SK-N-SH (cell line): ENCODE measurements around the gene TTC39A. TPM values are rescaled to one million over a fixed set of nuclear protein-coding genes. Genes with fewer than 3 reads are reported as not detected.

ENCODE experiments used
- CTCF ChIA-PET: fragments of 300-600, 350-600 bp; formaldehyde crosslinking; extraction: SDS; loops from one replicate; lab custom pipeline; 2021; lab: Yijun Ruan, JAX
- POLR2A ChIA-PET: fragments of 350-600 bp; sonication (Branson Sonifier 250); formaldehyde crosslinking; extraction: SDS; loops from one replicate; lab custom pipeline; 2020; ENCODE audit warnings: antibody characterized with exemption, inconsistent platforms; lab: Yijun Ruan, JAX
- DNase-seq: peaks from one replicate; pipeline ENCODE4 v3.0.0; 2012
- H2AFZ ChIP-seq: fragments of 200-600 bp; sonication (generic); 2 replicates; pipeline ENCODE4 v1.8.1; 2016; ENCODE audit warnings: antibody characterized with exemption, mild to moderate bottlenecking, low read depth
- H3F3A ChIP-seq: fragments of 200-600 bp; sonication (generic); replicated peaks from 2 replicates; pipeline ENCODE3; 2016; ENCODE audit warnings: antibody characterized with exemption, mild to moderate bottlenecking; ENCODE audit not compliant: insufficient read depth
- H3K27ac ChIP-seq, 2 experiments: fragments of 200-500 bp in 1 of 2; fragments of 200-600 bp in 1 of 2; sonication (Bioruptor generic) in 1 of 2; sonication (generic), shearing (Covaris generic) in 1 of 2; 2 replicates each; pipeline versions ENCODE4 v1.5.1 to v1.6.1; 2014 to 2016; ENCODE audit warnings: low read depth in 2 of 2, inconsistent platforms in 1 of 2, low read length in 1 of 2, mild to moderate bottlenecking in 1 of 2, mixed read lengths in 1 of 2
- H3K27me3 ChIP-seq: fragments of 200-600 bp; sonication (generic), shearing (Covaris generic); 2 replicates; pipeline ENCODE4 v1.6.1; 2016; ENCODE audit warnings: mixed run types; ENCODE audit not compliant: insufficient read depth
- H3K36me3 ChIP-seq, 2 experiments: fragments of 200-500 bp in 1 of 2; fragments of 200-600 bp in 1 of 2; sonication (Bioruptor generic) in 1 of 2; sonication (generic) in 1 of 2; replicated peaks in 1 of 2; 2 replicates each; pipeline versions ENCODE3 to v1.5.1; 2014 to 2016; ENCODE audit warnings: low read length in 1 of 2, mild to moderate bottlenecking in 1 of 2; ENCODE audit not compliant: insufficient read depth in 2 of 2, control insufficient read depth in 1 of 2
- H3K4me1 ChIP-seq, 2 experiments: fragments of 200-500 bp in 1 of 2; fragments of 200-600 bp in 1 of 2; sonication (Bioruptor generic) in 1 of 2; sonication (generic), shearing (Covaris generic) in 1 of 2; 2 replicates each; pipeline versions ENCODE4 v1.5.1 to v1.6.1; 2014 to 2016; ENCODE audit warnings: low read depth in 1 of 2, low read length in 1 of 2, mixed run types in 1 of 2; ENCODE audit not compliant: insufficient read depth in 2 of 2, control insufficient read depth in 1 of 2
- H3K4me2 ChIP-seq: fragments of 200-600 bp; sonication (generic), shearing (Covaris generic); 2 replicates; pipeline ENCODE4 v1.6.1; 2017; ENCODE audit warnings: mixed run types
- H3K4me3 ChIP-seq, 2 experiments: fragments of 200-500 bp in 1 of 2; fragments of 200-600 bp in 1 of 2; sonication (Bioruptor generic) in 1 of 2; sonication (generic), shearing (Covaris generic) in 1 of 2; 2 replicates each; pipeline versions ENCODE4 v1.5.1 to v1.8.1; 2014 to 2016; ENCODE audit warnings: low read depth in 2 of 2, inconsistent platforms in 1 of 2, low read length in 1 of 2, mild to moderate bottlenecking in 1 of 2, mixed read lengths in 1 of 2, moderate library complexity in 1 of 2
- H3K79me2 ChIP-seq: fragments of 200-600 bp; sonication (generic); 2 replicates; pipeline ENCODE4 v1.8.1; 2017; ENCODE audit warnings: mild to moderate bottlenecking; ENCODE audit not compliant: insufficient read depth
- H3K9ac ChIP-seq: fragments of 200-600 bp; sonication (generic); 2 replicates; pipeline ENCODE4 v1.6.1; 2017; ENCODE audit warnings: mixed run types
- H3K9me2 ChIP-seq: fragments of 200-600 bp; sonication (generic); 2 replicates; pipeline ENCODE4 v1.6.1; 2017; ENCODE audit warnings: mixed run types
- H3K9me3 ChIP-seq: fragments of 200-600 bp; sonication (generic); 2 replicates; pipeline ENCODE4 v1.6.1; 2017; ENCODE audit warnings: mixed run types, mild to moderate bottlenecking, moderate library complexity
- H4K20me1 ChIP-seq: fragments of 200-600 bp; sonication (generic); 2 replicates; pipeline ENCODE4 v1.6.1; 2017; ENCODE audit warnings: mild to moderate bottlenecking, mixed run types; ENCODE audit not compliant: insufficient read depth
- CHD2 ChIP-seq: fragments of 150-350 bp; IDR thresholded peaks from 2 replicates; pipeline ENCODE4 v1.6.1; 2018; ENCODE audit warnings: low read length; ENCODE audit not compliant: partially characterized antibody
- CTCF ChIP-seq: fragments of 200-600 bp; sonication (generic); IDR thresholded peaks from 2 replicates; pipeline ENCODE4 v1.6.1; 2017; ENCODE audit warnings: antibody characterized with exemption, mild to moderate bottlenecking, moderate library complexity
- FOSL2 ChIP-seq: IDR thresholded peaks from 2 replicates; pipeline ENCODE4 v1.4.0; 2012; ENCODE audit warnings: low read depth, mild to moderate bottlenecking, moderate library complexity, borderline replicate concordance
- GABPA ChIP-seq: IDR thresholded peaks from 2 replicates; pipeline ENCODE4 v1.4.0; 2012; ENCODE audit warnings: low read depth, mild to moderate bottlenecking
- GATA2 ChIP-seq: sonication (generic); formaldehyde crosslinking; IDR thresholded peaks from 2 replicates; pipeline ENCODE4 v1.5.0; 2020; ENCODE audit warnings: mild to moderate bottlenecking, missing genetic modification reagents
- MAX ChIP-seq: IDR thresholded peaks from 2 replicates; pipeline ENCODE4 v1.4.0; 2012; ENCODE audit warnings: low read depth
- NFIC ChIP-seq: IDR thresholded peaks from 2 replicates; pipeline ENCODE4 v1.4.0; 2012; ENCODE audit warnings: borderline replicate concordance
- RXRA ChIP-seq: IDR thresholded peaks from 2 replicates; pipeline ENCODE4 v1.4.0; 2012; ENCODE audit warnings: low read depth, mild to moderate bottlenecking, borderline replicate concordance
- USF1 ChIP-seq: IDR thresholded peaks from 2 replicates; pipeline ENCODE4 v1.4.0; 2012; ENCODE audit warnings: low read depth, borderline replicate concordance
- USF2 ChIP-seq: fragments of 150-350 bp; IDR thresholded peaks from 2 replicates; pipeline ENCODE4 v1.6.1; 2017; ENCODE audit warnings: antibody characterized with exemption, low read length, low read depth, borderline replicate concordance
- ZBTB33 ChIP-seq: IDR thresholded peaks from 2 replicates; pipeline ENCODE4 v1.4.0; 2012; ENCODE audit warnings: low read depth, borderline replicate concordance
- WGBS: methylation state at CpG from one replicate; pipeline ENCODE4 v1.1.6; 2017; ENCODE audit warnings: low lambda C conversion rate; 5-methylcytosine and 5-hydroxymethylcytosine counted together
- polyA plus RNA-seq, 3 experiments: library from polyadenylated mRNA; depleted of rRNA; stranded (reverse); fragments of >200 nt; gene quantifications; 2 replicates each; pipeline ENCODE4 v1.2.3, GENCODE V29; 2012

TTC39A gene
- polyA plus RNA-seq, 1 of the 3 experiments (the other 2 are of a cell fraction) = 0.97 TPM

- ChIA-PET CTCF (no interaction called here), POLR2A (no interaction called here)
- Histone ChIP-seq H2AFZ (no peak overlapping the region), H3K27me3 (no peaks in the 10 kb centered on the region), H3K36me3 (no peaks in the 10 kb centered on the region), H3K79me2 (no peaks in the 10 kb centered on the region), H3K27ac (no peak overlapping the region), H3K4me1 (peaks cover 0 to 12% of the 10 kb centered on the region in 2 experiments; a peak in 1 of 4 replicates), H3K9ac (no peak overlapping the region), H3K9me2 (no peaks in the 10 kb centered on the region), H3F3A (peaks cover 6% of the 10 kb centered on the region), H3K4me3 (no peak overlapping the region), H3K9me3 (no peaks in the 10 kb centered on the region), H3K4me2 (no peak overlapping the region), H4K20me1 (no peaks in the 10 kb centered on the region)
- no peak for DNase-seq
- no peak for TF ChIP-seq GABPA
- TF ChIP-seq MAX = no peak
- TF ChIP-seq CTCF = no peak
- TF ChIP-seq FOSL2 = no peak
- no peak for TF ChIP-seq CHD2
- TF ChIP-seq USF1 = no peak
- TF ChIP-seq GATA2 (CRISPR knock-in tag) = no peak
- TF ChIP-seq NFIC = no peak
Observed at GRCh38 chr1:51323778-51324177, 6.6 kb downstream of the TTC39A start.

GRCh38 chr1:51322417-51323101 lies 7.8 kb downstream of the TTC39A start:
- no peaks in the 10 kb centered on the region for H4K20me1 ChIP-seq
- no peak overlapping the region for H3K4me3 ChIP-seq
- H3K4me2 ChIP-seq = no peak overlapping the region
- 76% methylated on average over 4 of the region's 4 CpGs for WGBS
- CTCF ChIA-PET = no interaction called here
- H3F3A ChIP-seq = peaks cover 6% of the 10 kb centered on the region
- H3K9ac ChIP-seq = no peak overlapping the region
- H3K27ac ChIP-seq = no peak overlapping the region
- no peaks in the 10 kb centered on the region for H3K27me3 ChIP-seq
- no peaks in the 10 kb centered on the region for H3K9me2 ChIP-seq
- POLR2A ChIA-PET = no interaction called here
- no peak for DNase-seq
- H3K9me3 ChIP-seq = no peaks in the 10 kb centered on the region
- no peak overlapping the region for H2AFZ ChIP-seq
- no peaks in the 10 kb centered on the region for H3K79me2 ChIP-seq
- TF ChIP-seq USF2 (no peak), RXRA (no peak), NFIC (no peak), ZBTB33 (no peak)
- TF ChIP-seq, all 33 proteins: peak for 0
- Histone ChIP-seq H3K4me1 (peaks cover 0 to 12% of the 10 kb centered on the region in 2 experiments; a peak in 1 of 4 replicates), H3K36me3 (no peaks in the 10 kb centered on the region)
